ENCODE measurements around the gene DMBT1. TPM values are rescaled to one million over a fixed set of nuclear protein-coding genes. Genes with fewer than 3 reads are reported as not detected.

The DMBT1 gene
- total and polyA plus RNA-seq, 5 donors from 2014 or later: not detected

- H3K9me3 ChIP-seq (ENCODE audit: control insufficient read depth in 2 of 2, low read length in 2 of 2): no peaks in the 10 kb centered on the region
- ATAC-seq (ENCODE audit: low read depth in 2 of 2) (no peak), DNase-seq (no peak)
- Mint-ChIP-seq H3K4me1 (no peaks in the 10 kb centered on the region), H3K9me3 (no peaks in the 10 kb centered on the region), H3K4me3 (no peak overlapping the region), H3K27ac (no peak overlapping the region), H3K27me3 (no peaks in the 10 kb centered on the region), H3K36me3 (no peaks in the 10 kb centered on the region)
- H3K36me3 ChIP-seq (ENCODE audit: control insufficient read depth, insufficient read depth, low read length): no peaks in the 10 kb centered on the region
- no peaks in the 10 kb centered on the region for H3K27me3 ChIP-seq (ENCODE audit: control insufficient read depth, insufficient read depth, low read length)
- no peaks in the 10 kb centered on the region for H3K4me1 ChIP-seq (ENCODE audit: control insufficient read depth, insufficient read depth, low read length, poor library complexity, severe bottlenecking)
- no peak overlapping the region for H3K27ac ChIP-seq (ENCODE audit: insufficient read depth, low read length, poor library complexity, severe bottlenecking)
- H3K4me3 ChIP-seq (ENCODE audit: low read depth, low read length): no peak overlapping the region
These were observed 98.6 kb downstream of the DMBT1 start for GRCh38 chr10:122659126-122659525.

- no peaks in the 10 kb centered on the region for H3K36me3 ChIP-seq (ENCODE audit: control insufficient read depth, insufficient read depth, low read length)
- H3K27ac ChIP-seq (ENCODE audit: insufficient read depth, low read length, poor library complexity, severe bottlenecking): no peak overlapping the region
- Mint-ChIP-seq H3K36me3 (no peaks in the 10 kb centered on the region), H3K27ac (no peak overlapping the region), H3K9me3 (no peaks in the 10 kb centered on the region), H3K27me3 (no peaks in the 10 kb centered on the region), H3K4me1 (no peaks in the 10 kb centered on the region), H3K4me3 (no peak overlapping the region)
- no peaks in the 10 kb centered on the region for H3K27me3 ChIP-seq (ENCODE audit: control insufficient read depth, insufficient read depth, low read length)
- H3K4me1 ChIP-seq (ENCODE audit: control insufficient read depth, insufficient read depth, low read length, poor library complexity, severe bottlenecking): no peaks in the 10 kb centered on the region
- ATAC-seq (ENCODE audit: low read depth in 2 of 2): no peak
- DNase-seq: no peak
- H3K4me3 ChIP-seq (ENCODE audit: low read depth, low read length): no peak overlapping the region
- no peaks in the 10 kb centered on the region for H3K9me3 ChIP-seq (ENCODE audit: control insufficient read depth in 2 of 2, low read length in 2 of 2)
These were observed 99.1 kb downstream of the DMBT1 start for GRCh38 chr10:122659651-122660050.

- Mint-ChIP-seq H3K27me3 (peaks cover 5% of the 10 kb centered on the region), H3K9me3 (no peaks in the 10 kb centered on the region)
These were observed 100.1 kb downstream of the DMBT1 start for GRCh38 chr10:122660696-122661095.

GRCh38 chr10:122662231-122662630, 101.7 kb downstream of the DMBT1 start:
- no peaks in the 10 kb centered on the region for H3K36me3 ChIP-seq (ENCODE audit: control insufficient read depth, insufficient read depth, low read length)
- H3K27me3 ChIP-seq (ENCODE audit: control insufficient read depth, insufficient read depth, low read length): no peaks in the 10 kb centered on the region
- Mint-ChIP-seq H3K9me3 (no peaks in the 10 kb centered on the region), H3K27ac (no peak overlapping the region), H3K4me3 (no peak overlapping the region), H3K36me3 (no peaks in the 10 kb centered on the region), H3K27me3 (peaks cover 5% of the 10 kb centered on the region), H3K4me1 (no peaks in the 10 kb centered on the region)
- H3K9me3 ChIP-seq (ENCODE audit: control insufficient read depth in 2 of 2, low read length in 2 of 2): no peaks in the 10 kb centered on the region
- no peak for DNase-seq
- ATAC-seq (ENCODE audit: low read depth in 2 of 2): no peak
- no peaks in the 10 kb centered on the region for H3K4me1 ChIP-seq (ENCODE audit: control insufficient read depth, insufficient read depth, low read length, poor library complexity, severe bottlenecking)
- H3K4me3 ChIP-seq (ENCODE audit: low read depth, low read length): no peak overlapping the region
- no peak overlapping the region for H3K27ac ChIP-seq (ENCODE audit: insufficient read depth, low read length, poor library complexity, severe bottlenecking)

More at GRCh38 chr10:122660696-122661095, 100.1 kb downstream of the DMBT1 start:
- H3K4me3 Mint-ChIP-seq: no peak overlapping the region
- no peaks in the 10 kb centered on the region for H3K4me1 Mint-ChIP-seq
- no peak for ATAC-seq (ENCODE audit: low read depth in 2 of 2)
- Histone ChIP-seq H3K4me1 (ENCODE audit: control insufficient read depth, insufficient read depth, low read length, poor library complexity, severe bottlenecking) (no peaks in the 10 kb centered on the region), H3K4me3 (ENCODE audit: low read depth, low read length) (no peak overlapping the region), H3K27me3 (ENCODE audit: control insufficient read depth, insufficient read depth, low read length) (no peaks in the 10 kb centered on the region), H3K36me3 (ENCODE audit: control insufficient read depth, insufficient read depth, low read length) (no peaks in the 10 kb centered on the region), H3K27ac (ENCODE audit: insufficient read depth, low read length, poor library complexity, severe bottlenecking) (no peak overlapping the region), H3K9me3 (ENCODE audit: control insufficient read depth in 2 of 2, low read length in 2 of 2) (no peaks in the 10 kb centered on the region)
- no peaks in the 10 kb centered on the region for H3K36me3 Mint-ChIP-seq
- DNase-seq: no peak
- H3K27ac Mint-ChIP-seq: no peak overlapping the region

GRCh38 chr10:122663516-122664130, 103.1 kb downstream of the DMBT1 start:
- no peaks in the 10 kb centered on the region for H3K4me1 Mint-ChIP-seq
- no peak overlapping the region for H3K4me3 Mint-ChIP-seq
- H3K36me3 ChIP-seq (ENCODE audit: control insufficient read depth, insufficient read depth, low read length): no peaks in the 10 kb centered on the region
- H3K4me3 ChIP-seq (ENCODE audit: low read depth, low read length): no peak overlapping the region
- H3K9me3 Mint-ChIP-seq: no peaks in the 10 kb centered on the region
- H3K27ac ChIP-seq (ENCODE audit: insufficient read depth, low read length, poor library complexity, severe bottlenecking): no peak overlapping the region
- H3K9me3 ChIP-seq (ENCODE audit: control insufficient read depth in 2 of 2, low read length in 2 of 2): no peaks in the 10 kb centered on the region
- peaks cover 3% of the 10 kb centered on the region for H3K27me3 ChIP-seq (ENCODE audit: control insufficient read depth, insufficient read depth, low read length)
- DNase-seq (no peak), ATAC-seq (ENCODE audit: low read depth in 2 of 2) (no peak)
- H3K4me1 ChIP-seq (ENCODE audit: control insufficient read depth, insufficient read depth, low read length, poor library complexity, severe bottlenecking): no peaks in the 10 kb centered on the region
- no peaks in the 10 kb centered on the region for H3K36me3 Mint-ChIP-seq
- no peak overlapping the region for H3K27ac Mint-ChIP-seq
- H3K27me3 Mint-ChIP-seq: peaks cover 5% of the 10 kb centered on the region

- Mint-ChIP-seq H3K4me1 (no peaks in the 10 kb centered on the region), H3K4me3 (no peak overlapping the region), H3K9me3 (no peaks in the 10 kb centered on the region), H3K27me3 (peaks cover 11% of the 10 kb centered on the region), H3K36me3 (no peaks in the 10 kb centered on the region), H3K27ac (no peak overlapping the region)
- Histone ChIP-seq H3K36me3 (ENCODE audit: control insufficient read depth, insufficient read depth, low read length) (no peaks in the 10 kb centered on the region), H3K27me3 (ENCODE audit: control insufficient read depth, insufficient read depth, low read length) (peaks cover 3% of the 10 kb centered on the region), H3K4me3 (ENCODE audit: low read depth, low read length) (no peak overlapping the region), H3K27ac (ENCODE audit: insufficient read depth, low read length, poor library complexity, severe bottlenecking) (no peak overlapping the region), H3K4me1 (ENCODE audit: control insufficient read depth, insufficient read depth, low read length, poor library complexity, severe bottlenecking) (no peaks in the 10 kb centered on the region), H3K9me3 (ENCODE audit: control insufficient read depth in 2 of 2, low read length in 2 of 2) (no peaks in the 10 kb centered on the region)
- ATAC-seq (ENCODE audit: low read depth in 2 of 2): no peak
- DNase-seq: no peak
These were observed 103.9 kb downstream of the DMBT1 start for GRCh38 chr10:122664501-122664900.

- Histone ChIP-seq H3K9me3 (ENCODE audit: control insufficient read depth in 2 of 2, low read length in 2 of 2) (no peaks in the 10 kb centered on the region), H3K27me3 (ENCODE audit: control insufficient read depth, insufficient read depth, low read length) (peaks cover 7% of the 10 kb centered on the region), H3K36me3 (ENCODE audit: control insufficient read depth, insufficient read depth, low read length) (no peaks in the 10 kb centered on the region), H3K4me3 (ENCODE audit: low read depth, low read length) (no peak overlapping the region), H3K4me1 (ENCODE audit: control insufficient read depth, insufficient read depth, low read length, poor library complexity, severe bottlenecking) (no peaks in the 10 kb centered on the region), H3K27ac (ENCODE audit: insufficient read depth, low read length, poor library complexity, severe bottlenecking) (no peak overlapping the region)
- DNase-seq (no peak), ATAC-seq (ENCODE audit: low read depth in 2 of 2) (no peak)
- no peaks in the 10 kb centered on the region for H3K36me3 Mint-ChIP-seq
- no peaks in the 10 kb centered on the region for H3K4me1 Mint-ChIP-seq
- H3K27me3 Mint-ChIP-seq: peaks cover 11% of the 10 kb centered on the region
- no peak overlapping the region for H3K4me3 Mint-ChIP-seq
- no peak overlapping the region for H3K27ac Mint-ChIP-seq
- H3K9me3 Mint-ChIP-seq: no peaks in the 10 kb centered on the region
These were observed 104.8 kb downstream of the DMBT1 start for GRCh38 chr10:122665329-122665860.

- no peaks in the 10 kb centered on the region for H3K9me3 Mint-ChIP-seq
- H3K27ac Mint-ChIP-seq: no peak overlapping the region
- ATAC-seq (ENCODE audit: low read depth in 2 of 2): no peak
- no peaks in the 10 kb centered on the region for H3K9me3 ChIP-seq (ENCODE audit: control insufficient read depth in 2 of 2, low read length in 2 of 2)
- DNase-seq: no peak
- H3K27me3 ChIP-seq (ENCODE audit: control insufficient read depth, insufficient read depth, low read length): peaks cover 7% of the 10 kb centered on the region
- no peak overlapping the region for H3K27ac ChIP-seq (ENCODE audit: insufficient read depth, low read length, poor library complexity, severe bottlenecking)
- no peaks in the 10 kb centered on the region for H3K36me3 Mint-ChIP-seq
- no peaks in the 10 kb centered on the region for H3K36me3 ChIP-seq (ENCODE audit: control insufficient read depth, insufficient read depth, low read length)
- no peaks in the 10 kb centered on the region for H3K4me1 ChIP-seq (ENCODE audit: control insufficient read depth, insufficient read depth, low read length, poor library complexity, severe bottlenecking)
- no peak overlapping the region for H3K4me3 ChIP-seq (ENCODE audit: low read depth, low read length)
- peaks cover 11% of the 10 kb centered on the region for H3K27me3 Mint-ChIP-seq
- H3K4me3 Mint-ChIP-seq: no peak overlapping the region
- H3K4me1 Mint-ChIP-seq: no peaks in the 10 kb centered on the region
These were observed 105.4 kb downstream of the DMBT1 start for GRCh38 chr10:122665946-122666345.

All from CD4-positive, CD25-positive, alpha-beta regulatory T cell (primary cell).